Motor neuron (in vitro differentiated cells): Measurements from ENCODE around the gene LOXL3. TPM values are rescaled to one million over a fixed set of nuclear protein-coding genes. Genes with fewer than 3 reads are reported as not detected.
A peak's percentile ranks its signal among the peaks of the same experiment; 100 is the strongest.

Experiments used
- ATAC-seq, 8 experiments: fragments of 200-7000 bp; cut with Tn5 transposase; replicated peaks in 6 of 8; 2 replicates each; pipeline ENCODE4 v1.8.0; 2021; ENCODE audit warnings: mild to moderate bottlenecking in 8 of 8, moderate library complexity in 8 of 8
- H3K27ac ChIP-seq, 2 donors: fragments of 250-450 bp; sonication (Bioruptor Pico); 2 replicates each; pipeline ENCODE4 v1.9.0; 2021; ENCODE audit warnings: antibody characterized with exemption in 2 of 2, mild to moderate bottlenecking in 2 of 2, moderate library complexity in 1 of 2
- H3K4me1 ChIP-seq, 2 donors: fragments of 250-450 bp; sonication (Bioruptor Pico); replicated peaks in 1 of 2; 2 replicates each; pipeline ENCODE4 v1.6.1; 2021; ENCODE audit warnings: antibody characterized with exemption in 2 of 2, mild to moderate bottlenecking in 2 of 2, moderate library complexity in 1 of 2
- H3K4me3 ChIP-seq, 5 donors: fragments of 250-450 bp; sonication (Bioruptor Pico); 2 replicates each; pipeline ENCODE4 v1.9.0; 2021; ENCODE audit warnings: antibody characterized with exemption in 5 of 5, mild to moderate bottlenecking in 5 of 5, moderate library complexity in 4 of 5
- WGBS, 10 experiments: fragments of 450-650 bp; shearing (Covaris generic); methylation state at CpG; one replicate each; pipeline ENCODE4 v1.0.0; 2022; 5-methylcytosine and 5-hydroxymethylcytosine counted together
- in situ Hi-C, 9 experiments: fragments of 400-800 bp; cut with MboI; loops; one replicate each; pipeline ENCODE4 v1.15.0; 2021; ENCODE audit warnings: low sequenced_read_pairs in 9 of 9, low pct_unique_long_range_greater_than_20kb in 2 of 9; ENCODE audit not compliant: unreplicated experiment in 9 of 9
- total RNA-seq, 8 experiments: library from RNA; unstranded; fragments of 300-600 nt; gene quantifications; 2 replicates each; pipeline versions ENCODE4 v1.2.3 to v1.2.4, GENCODE V29; 2022

Gene LOXL3
- total RNA-seq, 8 experiments from 2014 or later = 0.54 to 29.3 (median 9.1) TPM

DNA sequence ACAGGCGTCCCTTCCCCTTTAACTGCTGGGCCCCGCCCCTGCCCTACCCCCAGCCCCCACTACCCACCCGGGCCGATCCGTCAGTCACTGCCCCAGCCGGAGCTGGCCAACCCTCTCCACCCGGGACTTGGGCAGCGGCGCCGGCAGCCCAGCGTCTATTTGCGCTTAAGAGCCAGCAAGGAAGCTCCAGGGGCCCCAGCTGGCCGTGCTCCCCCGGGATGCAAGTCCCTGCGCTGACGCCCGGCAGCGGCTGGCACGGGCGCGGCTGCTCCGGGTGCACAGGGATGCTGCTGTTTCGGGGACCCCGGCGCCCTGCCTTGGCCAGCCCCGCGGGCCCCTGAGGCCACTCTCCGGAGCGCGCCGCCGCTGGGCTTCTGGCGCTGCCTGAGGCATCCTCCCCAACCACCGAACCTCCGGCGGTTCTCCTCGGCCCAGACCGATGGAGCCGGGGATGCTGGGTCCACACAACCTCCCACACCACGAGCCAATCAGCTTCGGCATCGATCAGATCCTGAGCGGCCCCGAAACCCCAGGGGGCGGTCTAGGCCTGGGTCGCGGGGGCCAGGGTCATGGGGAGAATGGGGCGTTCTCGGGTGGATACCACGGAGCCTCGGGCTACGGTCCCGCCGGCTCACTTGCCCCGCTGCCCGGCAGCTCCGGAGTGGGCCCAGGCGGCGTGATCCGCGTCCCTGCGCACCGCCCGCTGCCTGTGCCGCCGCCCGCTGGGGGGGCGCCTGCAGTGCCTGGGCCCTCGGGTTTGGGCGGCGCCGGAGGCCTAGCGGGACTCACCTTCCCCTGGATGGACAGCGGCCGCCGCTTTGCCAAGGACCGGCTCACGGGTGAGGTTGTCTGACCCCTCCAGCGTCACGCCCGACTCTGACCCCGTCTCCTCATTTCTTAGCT is 39.1 kb downstream of the LOXL3 start, which contains the start of gene TLX2:
TSS of gene TLX2 (plus strand) at position 83 of the 903 bp plus-strand sequence. CDS start at position 440, 357 bp downstream.
- peak in 7 of 8 experiments; percentile 4 to 46 (median 35) for ATAC-seq
- Histone ChIP-seq H3K27ac (no peak within 1 kb of the TSS), H3K4me1 (peaks cover 0 to 3% of the 10 kb centered on the region in 2 donors), H3K4me3 (no peak within 1 kb of the TSS)
- 3 to 25% methylated on average over 4 to 21 of the region's 82 CpGs; no CpG with 5 or more reads in 8 of the 10 experiments for WGBS, 10 experiments
- in situ Hi-C loops = no loop called here

DNA sequence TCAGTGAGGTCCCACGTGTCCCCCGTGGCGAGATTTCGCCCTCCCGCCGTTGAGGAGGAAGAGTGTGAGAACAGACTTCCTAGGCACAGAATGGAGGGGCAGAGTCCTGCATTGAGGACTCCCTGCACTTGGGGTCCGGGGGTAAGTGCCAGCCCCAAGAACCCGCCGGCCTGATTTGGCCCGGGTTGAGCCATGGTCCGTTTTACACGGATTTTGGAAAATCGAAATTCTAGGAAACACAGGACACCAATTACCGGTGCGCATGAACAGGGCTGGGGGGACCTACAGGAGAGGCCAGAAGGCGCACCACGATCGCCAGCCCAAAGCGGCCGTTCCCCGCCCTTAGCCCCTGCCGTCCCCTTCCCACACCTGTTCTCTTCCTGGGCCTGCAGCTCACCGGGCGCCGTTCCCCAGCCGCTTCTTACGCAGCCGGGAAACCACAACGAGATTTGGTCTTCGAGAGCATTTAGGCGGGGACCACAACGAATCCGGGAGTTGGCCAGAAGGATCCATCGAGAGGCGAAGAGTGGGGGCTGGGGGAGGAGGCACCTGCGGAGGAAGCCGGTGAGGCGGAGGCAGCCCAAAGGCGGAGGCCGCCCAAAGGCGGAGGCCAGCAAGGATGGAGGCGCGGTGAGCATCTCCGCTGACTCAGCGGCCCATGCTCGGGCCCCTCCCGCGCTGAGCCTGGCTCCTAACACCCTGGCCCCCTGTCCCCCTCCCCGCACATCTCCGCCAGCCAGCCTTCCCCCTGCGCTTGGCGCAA is 40.0 kb downstream of the LOXL3 start:
- H3K27ac ChIP-seq = no peak overlapping the region
- no peak overlapping the region for H3K4me3 ChIP-seq
- in situ Hi-C loops = no loop called here
- ATAC-seq = peak; percentile 15 to 68 (median 40)
- peaks cover 0 to 3% of the 10 kb centered on the region in 2 donors for H3K4me1 ChIP-seq
- 1 to 20% (median 5%) methylated on average over 2 to 18 of the region's 52 CpGs; no CpG with 5 or more reads in 6 of the 10 experiments for WGBS, 10 experiments

DNA sequence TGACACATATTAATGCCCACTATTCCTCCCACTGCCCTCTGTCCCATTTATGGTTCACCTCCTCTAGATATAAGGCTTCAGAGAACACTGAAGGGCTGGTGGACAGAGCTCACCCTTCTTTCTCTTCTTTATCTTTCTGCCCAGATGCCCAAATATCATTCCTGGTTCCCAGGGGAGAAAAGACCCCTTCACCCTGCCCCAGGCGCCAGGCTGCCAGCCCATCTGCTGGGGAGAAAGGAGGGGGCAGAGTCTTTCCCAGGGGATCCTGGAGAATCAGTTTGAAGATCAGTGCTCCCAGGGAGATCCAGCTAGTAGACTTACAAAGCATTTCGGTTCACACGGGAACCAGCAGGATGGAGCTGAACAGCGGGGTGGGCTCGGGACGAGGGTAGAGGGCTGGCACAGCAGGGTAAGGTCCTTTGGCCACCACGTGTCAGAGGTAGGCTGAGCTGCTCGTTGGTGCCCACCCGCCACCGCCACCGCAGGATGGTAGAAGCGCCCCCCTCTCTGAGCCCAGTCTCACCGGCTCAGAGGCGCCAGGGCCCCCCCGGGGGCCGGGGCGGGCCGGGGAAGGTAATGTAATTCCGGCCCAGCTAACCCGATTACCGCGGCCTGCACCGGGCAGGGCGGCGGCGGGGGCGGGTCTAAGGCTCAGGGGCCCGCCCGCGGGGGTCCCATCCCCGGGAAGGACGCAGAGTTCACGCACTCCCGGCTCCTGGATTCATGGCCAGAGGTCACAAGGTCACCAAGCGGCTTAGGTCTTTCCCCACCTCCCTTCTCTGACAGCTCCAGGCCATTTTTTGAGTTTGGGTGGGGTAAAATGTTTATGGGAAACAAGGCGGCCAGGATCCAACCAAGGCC is 40.8 kb downstream of the LOXL3 start:
- no peak overlapping the region for H3K4me3 ChIP-seq
- H3K4me1 ChIP-seq = peaks cover 3 to 4% of the 10 kb centered on the region in 2 donors
- peak in 1 of 8 experiments; percentile 7 for ATAC-seq
- 0 to 33% (median 14%) methylated on average over 1 to 2 of the region's 36 CpGs; no CpG with 5 or more reads in 6 of the 10 experiments for WGBS, 10 experiments
- in situ Hi-C loops = no loop called here
- no peak overlapping the region for H3K27ac ChIP-seq

DNA sequence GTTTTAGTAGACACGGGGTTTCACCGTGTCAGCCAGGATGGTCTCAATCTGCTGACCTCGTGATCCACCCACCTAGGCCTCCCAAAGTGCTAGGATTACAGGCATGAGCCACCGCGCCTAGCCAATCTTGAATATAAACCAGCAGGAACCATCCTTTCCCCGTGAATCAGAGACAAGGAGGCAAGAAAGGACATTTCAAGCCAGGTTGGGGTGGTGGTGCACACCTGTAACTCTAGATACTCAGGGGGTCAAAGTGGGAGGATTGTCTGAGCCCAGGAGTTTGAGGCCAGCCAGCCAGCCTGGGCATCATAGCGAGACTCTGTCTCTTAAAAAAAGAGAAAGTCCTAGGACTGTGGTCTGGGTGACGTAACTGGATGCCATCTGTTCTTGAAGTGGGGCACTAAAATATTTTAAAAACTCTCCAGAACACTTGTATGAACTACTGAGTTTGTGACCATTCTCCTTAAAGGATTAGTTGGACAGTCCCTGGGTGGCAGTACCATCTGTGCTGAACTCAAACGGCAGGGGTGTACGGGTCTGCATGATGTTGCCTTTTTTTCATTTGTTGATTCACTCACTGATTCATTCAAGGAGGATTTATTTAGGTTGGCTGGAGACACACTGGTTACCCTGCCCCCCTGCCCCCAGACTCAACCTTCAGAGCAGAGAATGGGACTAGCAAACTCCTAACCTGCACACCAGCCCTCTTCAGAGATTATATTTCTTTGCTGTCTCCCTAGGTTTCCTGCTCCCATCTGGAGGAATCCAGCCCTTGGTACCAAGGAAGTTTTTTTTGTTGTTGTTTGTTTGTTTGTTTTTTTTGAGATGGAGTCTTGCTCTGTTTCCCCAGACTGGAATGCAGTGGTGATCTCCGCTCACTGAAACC is 42.4 kb downstream of the LOXL3 start:
- ATAC-seq = no peak
- in situ Hi-C loops = no loop called here
- WGBS, 10 experiments = 27 to 80% (median 40%) methylated on average over 2 to 9 of the region's 11 CpGs; no CpG with 5 or more reads in 3 of the 10 experiments
- Histone ChIP-seq H3K4me1 (peaks cover 7 to 8% of the 10 kb centered on the region in 2 donors), H3K4me3 (no peak overlapping the region), H3K27ac (no peak overlapping the region)

DNA sequence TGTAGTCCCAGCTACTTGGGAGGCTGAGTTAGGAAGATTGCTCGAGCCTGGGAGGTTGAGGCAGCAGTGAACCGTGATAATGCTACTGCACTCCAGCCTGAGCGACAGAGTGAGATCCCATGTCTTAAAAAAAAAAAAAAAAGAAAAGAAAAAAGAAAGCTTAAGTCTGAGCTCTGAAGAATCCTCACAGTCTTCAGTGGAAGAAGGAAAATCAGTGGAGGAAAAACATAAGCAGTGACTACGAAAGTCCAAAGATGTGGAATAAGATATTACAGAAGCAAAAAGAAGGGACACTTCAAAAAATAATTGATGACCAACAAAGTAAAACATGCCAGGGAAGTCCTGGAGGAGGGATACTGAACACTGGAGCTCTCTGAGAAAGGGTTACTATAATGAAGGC is 43.5 kb downstream of the LOXL3 start:
- Histone ChIP-seq H3K4me1 (peaks cover 12 to 13% of the 10 kb centered on the region in 2 donors), H3K27ac (no peak overlapping the region), H3K4me3 (no peak overlapping the region)
- WGBS, 10 experiments = 14 to 100% (median 72%) methylated on average over 1 to 4 of the region's 4 CpGs
- no peak for ATAC-seq
- in situ Hi-C loops = no loop called here

DNA sequence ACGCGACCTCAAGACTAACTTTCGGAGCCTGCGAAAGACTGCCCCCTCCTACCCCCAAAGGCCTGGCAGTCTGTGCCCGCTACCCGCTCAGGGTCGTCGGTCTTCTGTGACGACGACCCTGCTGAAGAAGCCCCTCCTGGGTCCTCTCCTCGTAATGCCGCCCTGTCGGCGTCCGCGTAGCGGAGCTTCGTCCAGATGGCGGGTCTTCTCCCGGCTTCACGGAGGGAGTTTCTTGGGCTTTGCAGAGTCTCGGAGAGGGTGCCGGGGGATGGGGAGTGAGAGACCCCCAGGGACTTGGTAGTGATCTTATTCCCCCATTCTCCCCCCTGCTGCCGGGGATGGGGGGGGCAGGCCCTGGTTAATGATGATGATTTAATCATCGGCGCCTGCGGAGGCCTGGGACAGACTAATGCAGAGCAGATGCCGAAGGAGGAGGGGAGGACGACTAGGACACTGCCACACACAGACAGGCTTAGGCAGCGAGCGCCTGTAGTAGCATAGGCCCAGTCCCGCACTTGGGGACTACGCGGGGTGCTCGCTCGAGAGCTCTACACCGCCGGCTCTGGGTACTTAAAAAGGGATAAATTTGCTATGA is 45.7 kb downstream of the LOXL3 start:
- 0 to 100% (median 8%) methylated on average over 2 to 11 of the region's 38 CpGs; no CpG with 5 or more reads in 1 of the 10 experiments for WGBS, 10 experiments
- ATAC-seq = peak; percentile 9 to 58 (median 53)
- in situ Hi-C loops = no loop called here
- H3K4me3 ChIP-seq = peak overlapping the region; percentile 71 to 92 (median 81)
- H3K4me1 ChIP-seq = peaks cover 13 to 16% of the 10 kb centered on the region in 2 donors
- H3K27ac ChIP-seq = peak overlapping the region; percentile 99 to 100

DNA sequence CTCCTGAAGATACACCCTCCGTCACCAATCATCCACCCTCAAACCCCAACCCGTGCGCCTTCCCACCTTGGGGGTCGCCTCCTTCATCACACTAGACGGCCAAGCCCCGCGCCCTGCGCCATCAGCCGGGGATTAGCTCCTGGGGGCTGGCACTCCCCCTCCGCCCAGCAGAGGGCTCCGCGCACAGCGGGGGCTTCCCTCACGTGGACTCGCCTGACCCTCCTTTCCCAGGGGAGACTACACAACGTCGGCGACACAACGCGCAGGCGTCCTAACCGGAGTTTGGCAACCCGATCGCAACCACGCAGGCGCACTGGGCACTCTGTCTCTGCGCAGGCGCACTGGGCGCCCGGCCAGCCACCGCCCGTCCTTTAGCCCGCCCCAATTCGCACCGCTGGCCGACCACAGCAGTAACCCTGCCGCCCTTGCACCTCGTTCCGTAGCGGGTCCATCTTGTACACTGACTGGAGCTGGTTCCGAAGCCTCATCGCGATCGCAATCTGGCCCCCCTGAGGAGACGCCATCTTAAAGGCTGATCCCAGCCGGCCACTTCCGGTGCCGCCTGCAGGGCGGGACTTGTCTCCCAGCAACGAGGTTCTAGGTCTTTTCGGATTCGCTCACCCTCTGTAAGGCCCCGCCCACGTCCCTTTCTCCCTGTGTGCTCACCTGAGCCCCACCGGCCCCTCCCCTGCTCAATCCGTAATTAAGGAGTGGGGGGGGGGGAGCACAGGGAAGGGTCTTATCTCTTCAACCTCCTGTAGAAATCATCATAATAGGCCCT is 46.4 kb downstream of the LOXL3 start, which contains the start of gene PCGF1:
TSS of gene PCGF1 (minus strand) at position 551 of the 781 bp plus-strand sequence. CDS start at position 524, 27 bp downstream.
- Histone ChIP-seq H3K4me3 (peak within 1 kb of the TSS; percentile 71 to 92 (median 81)), H3K27ac (peak within 1 kb of the TSS; percentile 99 to 100), H3K4me1 (peaks cover 16 to 18% of the 10 kb centered on the region in 2 donors)
- 0 to 8% (median 0%) methylated on average over 1 to 5 of the region's 56 CpGs; no CpG with 5 or more reads in 3 of the 10 experiments for WGBS, 10 experiments
- in situ Hi-C loops = no loop called here
- peak; percentile 74 to 91 (median 86) for ATAC-seq

DNA sequence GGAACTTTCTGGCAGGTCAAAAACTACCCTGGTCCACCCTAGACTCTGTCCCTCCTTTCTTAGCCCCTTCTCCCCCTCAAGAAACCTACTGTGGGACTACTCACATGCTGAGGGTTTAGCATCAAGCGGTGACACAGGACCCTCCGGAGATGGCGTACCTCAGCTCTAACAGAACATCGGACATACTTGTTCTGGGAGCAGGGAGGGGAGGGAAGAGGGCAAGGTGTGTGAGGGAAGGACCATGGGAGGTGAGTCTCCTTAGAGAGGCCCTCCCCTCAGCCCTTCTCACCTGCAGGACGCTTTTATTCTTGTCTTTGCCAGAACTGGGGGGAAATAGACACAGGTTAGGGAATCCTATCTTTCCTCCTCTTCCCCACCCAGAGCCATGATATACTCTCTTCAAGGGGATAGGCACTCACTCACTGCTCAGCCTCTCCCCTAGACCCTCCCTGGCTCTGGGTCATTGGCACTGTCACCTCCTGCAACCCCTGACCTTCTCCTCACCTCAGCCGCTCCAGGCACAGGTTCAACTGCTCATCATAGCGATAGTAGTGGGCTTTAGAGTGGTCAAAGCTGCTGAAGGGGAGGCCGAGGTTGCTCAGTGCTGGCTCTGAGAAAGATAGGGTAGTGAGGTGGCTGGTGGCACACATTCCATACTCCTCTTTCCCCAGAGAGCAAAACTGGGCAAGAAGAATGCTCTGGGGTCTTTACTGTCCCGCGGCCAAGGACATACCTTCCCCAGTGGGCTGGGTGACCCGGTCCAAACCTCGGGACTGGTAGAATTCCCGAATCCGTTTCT is 48.1 kb downstream of the LOXL3 start:
- no peak for ATAC-seq
- WGBS, 10 experiments = 81 to 100% (median 98%) methylated on average over 1 to 8 of the region's 14 CpGs; no CpG with 5 or more reads in 1 of the 10 experiments
- no peak overlapping the region for H3K4me3 ChIP-seq
- no peak overlapping the region for H3K27ac ChIP-seq
- in situ Hi-C loops = no loop called here
- peaks cover 16 to 21% of the 10 kb centered on the region in 2 donors for H3K4me1 ChIP-seq

DNA sequence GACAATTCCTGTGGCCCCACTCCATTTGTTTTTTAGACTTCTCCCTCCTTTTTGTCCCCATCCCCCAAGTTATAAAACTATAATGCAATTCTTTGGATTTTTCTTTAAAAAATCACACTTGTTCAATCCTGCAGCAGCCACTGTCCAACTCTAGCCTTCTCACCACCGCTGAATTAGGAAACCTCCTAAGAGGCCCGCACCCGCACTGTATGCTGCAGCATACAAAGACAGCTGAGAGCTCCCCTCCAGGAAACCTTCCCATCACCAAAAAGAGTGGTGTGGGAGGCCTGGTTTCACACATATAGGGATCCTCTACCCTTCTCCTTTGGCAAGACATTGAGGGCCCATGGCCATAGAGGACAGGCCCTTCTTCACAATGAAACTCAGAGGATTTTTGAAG is 49.2 kb downstream of the LOXL3 start:
- in situ Hi-C loops = no loop called here
- Histone ChIP-seq H3K4me3 (no peak overlapping the region), H3K27ac (no peak overlapping the region), H3K4me1 (peaks cover 16 to 23% of the 10 kb centered on the region in 2 donors)
- no peak for ATAC-seq
- WGBS, 10 experiments = 50 to 90% (median 88%) methylated on average over 1 to 3 of the region's 3 CpGs; no CpG with 5 or more reads in 4 of the 10 experiments
